ENCODE data around the gene VEGFD. TPM values are rescaled to one million over a fixed set of nuclear protein-coding genes. Genes with fewer than 3 reads are reported as not detected.

VEGFD gene
- total and polyA plus RNA-seq, 9 of the 15 experiments (the other 6 are each of a cell fraction or from before 2014, with no cell fraction given): 0.03 TPM; not detected in 8

GRCh38 chrX:15366506-15367352 is 17.5 kb downstream of the VEGFD start:
- no peak for FAIRE-seq
- Histone ChIP-seq H3K4me1 (replicated peaks in 1 of 2; ENCODE audit: control insufficient read depth in 2 of 2, insufficient read depth in 2 of 2, low read length in 2 of 2) (no peaks in the 10 kb centered on the region), H3K79me2 (ENCODE audit: control insufficient read depth, insufficient read depth, low read length) (no peaks in the 10 kb centered on the region), H3K9ac (ENCODE audit: insufficient read depth in 1 of 2, low read depth in 2 of 2, low read length in 2 of 2) (no peak overlapping the region), H3K27ac (ENCODE audit: extremely low read depth, low read depth, low read length) (no peak overlapping the region), H3K27me3 (ENCODE audit: control insufficient read depth in 2 of 2, insufficient read depth in 2 of 2, low read length in 2 of 2) (peaks cover 9 to 14% of the 10 kb centered on the region in 2 experiments; a peak in 3 of 5 replicates), H2AFZ (ENCODE audit: low read depth, low read length) (no peak overlapping the region), H3K36me3 (ENCODE audit: control insufficient read depth, insufficient read depth, low read length) (no peaks in the 10 kb centered on the region), H3K9me1 (ENCODE audit: control insufficient read depth, insufficient read depth, low read length) (no peaks in the 10 kb centered on the region), H3K4me3 (no peak overlapping the region), H3K4me2 (ENCODE audit: insufficient read depth, low read length) (no peak overlapping the region), H3K9me3 (replicated peaks; ENCODE audit: control insufficient read depth, insufficient read depth, low read depth, low read length) (no peaks in the 10 kb centered on the region), H4K20me1 (replicated peaks; ENCODE audit: control insufficient read depth, insufficient read depth, low read length) (no peaks in the 10 kb centered on the region)
- WGBS (ENCODE audit: insufficient coverage, low coverage, missing lambda C conversion rate): 2% methylated on average over 9 of the region's 9 CpGs
- TF ChIP-seq PCBP2 (IDR thresholded peaks at IDR 0.05; ENCODE audit: low read depth, low read length, poor library complexity, severe bottlenecking): no peak
- DNase-seq (ENCODE audit: extremely low read depth in 1 of 4, low spot score in 3 of 4): no peak
- intact Hi-C loops (cut with micrococcal nuclease) (no loop called here), in situ Hi-C loops (cut with MboI) (loop anchor here (10.0 kb wide), 1 partner anchor 208 kb away; no protein-coding TSS in a partner anchor)
- ChIA-PET CTCF (ENCODE audit: low intra/inter-chr PET ratio) (no interaction called here), POLR2A (interaction anchor here (0.5 kb wide), 1 partner anchor 19 kb away, joined by 3 read pairs; no protein-coding TSS in a partner anchor)
- ATAC-seq: no peak
- BruUV-seq (replicated peaks): no TSS peak

- intact Hi-C loops (cut with micrococcal nuclease) (no loop called here), in situ Hi-C loops (cut with MboI) (loop anchor here (10.0 kb wide), 1 partner anchor 215 kb away; no protein-coding TSS in a partner anchor)
- H3K27me3 ChIP-seq (ENCODE audit: control insufficient read depth in 2 of 2, insufficient read depth in 2 of 2, low read length in 2 of 2): peaks cover 7 to 21% of the 10 kb centered on the region in 2 experiments; a peak in 3 of 5 replicates
- H3K4me3 ChIP-seq: no peak overlapping the region
- no peak for FAIRE-seq
- no peaks in the 10 kb centered on the region for H3K4me1 ChIP-seq (replicated peaks in 1 of 2; ENCODE audit: control insufficient read depth in 2 of 2, insufficient read depth in 2 of 2, low read length in 2 of 2)
- no peak overlapping the region for H3K4me2 ChIP-seq (ENCODE audit: insufficient read depth, low read length)
- no peaks in the 10 kb centered on the region; the same call in 1 of the 2 replicates for H3K9me3 ChIP-seq (replicated peaks; ENCODE audit: control insufficient read depth, insufficient read depth, low read depth, low read length)
- BruUV-seq (replicated peaks): no TSS peak
- H2AFZ ChIP-seq (ENCODE audit: low read depth, low read length): no peak overlapping the region
- H3K36me3 ChIP-seq (ENCODE audit: control insufficient read depth, insufficient read depth, low read length): no peaks in the 10 kb centered on the region
- H3K9ac ChIP-seq (ENCODE audit: insufficient read depth in 1 of 2, low read depth in 2 of 2, low read length in 2 of 2): no peak overlapping the region
- no peaks in the 10 kb centered on the region for H3K9me1 ChIP-seq (ENCODE audit: control insufficient read depth, insufficient read depth, low read length)
- 0% methylated on average over 2 of the region's 2 CpGs for WGBS (ENCODE audit: insufficient coverage, low coverage, missing lambda C conversion rate)
- no peaks in the 10 kb centered on the region for H4K20me1 ChIP-seq (replicated peaks; ENCODE audit: control insufficient read depth, insufficient read depth, low read length)
- no peak for TF ChIP-seq RCOR1 (IDR thresholded peaks at IDR 0.05; ENCODE audit: borderline replicate concordance in 1 of 2, low read depth in 2 of 2, low read length in 2 of 2)
- TF ChIP-seq FOS (IDR thresholded peaks at IDR 0.05; ENCODE audit: extremely low read depth, insufficient read length): no peak
- TF ChIP-seq PHF20 (IDR thresholded peaks at IDR 0.05; ENCODE audit: partially characterized antibody): no peak
- TF ChIP-seq ZC3H8 (IDR thresholded peaks at IDR 0.05): no peak
- no peak for TF ChIP-seq U2AF1 (optimal IDR thresholded peaks at IDR 0.05; ENCODE audit: low read depth, low read length)
- TF ChIP-seq PCBP2 (IDR thresholded peaks at IDR 0.05; ENCODE audit: low read depth, low read length, poor library complexity, severe bottlenecking): no peak
- no peak for TF ChIP-seq ZNF3 (CRISPR knock-in tag; IDR thresholded peaks at IDR 0.05)
- no peak for TF ChIP-seq NUFIP1 (IDR thresholded peaks at IDR 0.05; ENCODE audit: partially characterized antibody)
- TF ChIP-seq HNRNPH1 (optimal IDR thresholded peaks at IDR 0.05; ENCODE audit: low read depth, low read length): no peak
- TF ChIP-seq CBFA2T2 (conservative IDR thresholded peaks at IDR 0.05): no peak
- TF ChIP-seq ZNF699 (CRISPR knock-in tag; IDR thresholded peaks at IDR 0.05; ENCODE audit: insufficient replicate concordance): no peak
- ChIA-PET CTCF (ENCODE audit: low intra/inter-chr PET ratio) (no interaction called here), POLR2A (no interaction called here)
- DNase-seq (ENCODE audit: extremely low read depth in 1 of 4, low spot score in 3 of 4): no peak
- H3K79me2 ChIP-seq (ENCODE audit: control insufficient read depth, insufficient read depth, low read length): no peaks in the 10 kb centered on the region
- no peak for ATAC-seq
- H3K27ac ChIP-seq (ENCODE audit: extremely low read depth, low read depth, low read length): no peak overlapping the region
Measured at GRCh38 chrX:15359701-15360100, 24.5 kb downstream of the VEGFD start.
